Ovary (tissue), 3 donors: ENCODE data around the gene PRKCSH.
"Not testable (repeated sequence)": the region's sequence is repeated elsewhere in the genome, so short reads cannot be mapped to it uniquely, and the experiment has no call there.

ENCODE experiments used
- POLR2A ChIP-seq: fragments of 450-650 bp; IDR thresholded peaks from one replicate; pipeline ENCODE4 v1.6.1; 2017; ENCODE audit warnings: antibody characterized with exemption, mild to moderate bottlenecking, moderate library complexity
- TF ChIP-seq, protein P1 (sequence below), 3 donors: fragments of 450-650 bp in 2 of 3; fragments of 200-600 bp in 1 of 3; IDR thresholded peaks; one replicate each; pipeline versions ENCODE4 v1.5.1 to v1.8.0; 2016 to 2022; ENCODE audit warnings: antibody characterized with exemption in 3 of 3, mild to moderate bottlenecking in 1 of 3
- donor health status: DM: no; HTN: no; CAD: no.

DNA sequence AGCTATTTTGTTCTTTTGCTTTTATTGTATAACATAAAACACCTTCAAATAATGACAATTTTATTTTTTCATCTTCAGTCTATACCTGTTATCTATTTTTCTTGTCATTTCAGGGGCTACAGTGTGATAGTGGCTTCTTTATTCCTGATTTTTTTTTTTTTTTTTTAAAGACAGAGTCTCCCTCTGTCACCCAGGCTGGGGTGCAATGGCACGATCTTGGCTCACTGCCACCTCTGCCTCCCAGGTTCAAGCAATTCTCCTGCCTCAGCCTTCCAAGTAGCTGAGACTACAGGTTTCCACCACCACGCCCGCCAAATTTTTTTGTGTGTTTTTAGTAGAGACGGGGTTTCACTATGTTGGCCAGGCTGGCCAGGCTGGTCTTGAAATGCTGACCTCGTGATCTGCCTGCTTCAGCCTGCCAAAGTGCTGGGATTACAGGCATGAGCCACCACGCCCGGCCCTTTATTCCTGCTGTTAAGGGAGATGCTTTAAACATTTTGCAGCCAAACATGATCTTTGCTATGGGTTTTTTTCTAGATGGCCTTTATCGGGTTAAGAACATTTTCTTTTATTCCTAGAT lies 32.9 kb downstream of the PRKCSH start:
- TF ChIP-seq POLR2A = not testable (repeated sequence)
- TF ChIP-seq, protein P1, sequence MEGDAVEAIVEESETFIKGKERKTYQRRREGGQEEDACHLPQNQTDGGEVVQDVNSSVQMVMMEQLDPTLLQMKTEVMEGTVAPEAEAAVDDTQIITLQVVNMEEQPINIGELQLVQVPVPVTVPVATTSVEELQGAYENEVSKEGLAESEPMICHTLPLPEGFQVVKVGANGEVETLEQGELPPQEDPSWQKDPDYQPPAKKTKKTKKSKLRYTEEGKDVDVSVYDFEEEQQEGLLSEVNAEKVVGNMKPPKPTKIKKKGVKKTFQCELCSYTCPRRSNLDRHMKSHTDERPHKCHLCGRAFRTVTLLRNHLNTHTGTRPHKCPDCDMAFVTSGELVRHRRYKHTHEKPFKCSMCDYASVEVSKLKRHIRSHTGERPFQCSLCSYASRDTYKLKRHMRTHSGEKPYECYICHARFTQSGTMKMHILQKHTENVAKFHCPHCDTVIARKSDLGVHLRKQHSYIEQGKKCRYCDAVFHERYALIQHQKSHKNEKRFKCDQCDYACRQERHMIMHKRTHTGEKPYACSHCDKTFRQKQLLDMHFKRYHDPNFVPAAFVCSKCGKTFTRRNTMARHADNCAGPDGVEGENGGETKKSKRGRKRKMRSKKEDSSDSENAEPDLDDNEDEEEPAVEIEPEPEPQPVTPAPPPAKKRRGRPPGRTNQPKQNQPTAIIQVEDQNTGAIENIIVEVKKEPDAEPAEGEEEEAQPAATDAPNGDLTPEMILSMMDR (IDR thresholded peaks at IDR 0.05) = not testable (repeated sequence)
